ENCODE results near the gene RAB32.

RAB32 gene

DNA sequence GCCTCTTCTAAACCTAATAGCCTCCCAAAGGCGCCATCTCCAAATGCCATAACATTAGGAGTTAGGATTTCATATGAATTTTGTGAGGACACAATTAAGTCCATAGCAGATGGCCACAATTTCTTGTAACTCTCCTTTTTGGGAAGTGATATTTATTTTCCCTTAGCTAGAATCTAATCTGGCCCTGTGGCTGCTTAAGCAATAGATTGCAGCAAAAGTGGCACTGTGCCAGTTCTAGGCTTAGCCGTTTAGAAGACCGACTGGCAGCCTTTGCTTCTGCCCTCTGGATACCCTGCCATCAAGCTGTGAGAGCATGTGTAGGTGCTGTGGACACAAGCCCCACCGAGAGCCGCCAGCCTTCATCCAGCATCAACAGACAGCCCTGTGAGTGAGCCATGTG is 39.2 kb downstream of the RAB32 start:
- no peak for DNase-seq (ENCODE audit: low read depth)

DNA sequence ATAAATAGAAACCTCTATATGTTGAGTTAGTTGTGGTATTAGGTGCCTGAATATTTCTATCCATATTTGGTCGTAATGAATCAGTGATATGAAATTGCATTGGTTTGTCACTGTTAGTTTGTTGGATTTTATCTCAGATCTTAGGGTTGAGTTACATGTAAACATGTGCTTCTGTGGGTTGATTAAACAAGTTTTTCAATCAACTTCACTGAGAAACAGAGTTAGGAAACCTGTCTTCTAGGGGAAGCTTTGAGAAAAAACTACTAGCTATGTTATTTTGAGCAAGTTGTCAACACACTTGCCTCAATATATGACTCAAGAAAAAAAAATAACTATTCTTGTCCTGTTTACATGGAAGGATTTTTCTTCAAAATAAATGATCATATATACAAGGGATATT is 40.3 kb downstream of the RAB32 start:
- no peak for DNase-seq (ENCODE audit: low read depth)

DNA sequence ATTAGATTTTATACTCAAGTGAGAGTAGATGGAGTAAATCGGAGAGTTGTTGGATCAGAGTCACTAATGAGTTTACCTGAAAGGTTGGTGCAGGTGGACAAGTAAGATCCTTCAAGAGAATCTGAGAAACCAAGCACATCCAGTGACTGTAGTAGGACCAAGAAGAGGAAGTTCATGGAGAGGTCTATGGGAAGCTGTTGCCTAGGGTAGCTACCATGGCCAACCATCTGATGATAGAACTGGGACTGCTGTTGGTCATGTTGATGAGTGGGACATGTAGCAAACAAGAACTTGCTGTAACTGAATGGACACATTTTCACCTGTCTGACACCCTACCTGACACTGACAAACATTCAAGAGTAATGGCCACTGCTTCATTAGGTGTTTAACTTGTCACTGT is 43.8 kb downstream of the RAB32 start:
- DNase-seq (ENCODE audit: low read depth) = no peak

DNA sequence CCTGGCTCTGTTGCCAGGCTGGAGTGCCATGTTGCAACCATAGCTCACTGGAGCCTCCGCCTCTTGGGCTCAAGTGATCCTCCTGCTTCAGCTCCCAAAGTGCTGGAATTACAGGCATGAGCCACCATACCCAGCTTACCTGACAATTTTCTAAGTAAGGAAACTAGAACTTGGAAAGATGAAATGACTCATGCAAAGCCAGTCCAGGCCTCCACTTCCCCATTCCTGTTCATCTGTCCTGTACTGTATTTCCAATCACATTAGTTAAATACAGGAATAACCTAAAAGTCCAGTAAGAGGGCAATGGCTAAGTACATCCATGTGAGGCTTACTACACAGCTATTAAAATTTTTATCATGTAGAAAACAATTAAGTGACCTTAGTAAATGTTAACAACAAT is 46.9 kb downstream of the RAB32 start:
- no peak for DNase-seq (ENCODE audit: low read depth)

DNA sequence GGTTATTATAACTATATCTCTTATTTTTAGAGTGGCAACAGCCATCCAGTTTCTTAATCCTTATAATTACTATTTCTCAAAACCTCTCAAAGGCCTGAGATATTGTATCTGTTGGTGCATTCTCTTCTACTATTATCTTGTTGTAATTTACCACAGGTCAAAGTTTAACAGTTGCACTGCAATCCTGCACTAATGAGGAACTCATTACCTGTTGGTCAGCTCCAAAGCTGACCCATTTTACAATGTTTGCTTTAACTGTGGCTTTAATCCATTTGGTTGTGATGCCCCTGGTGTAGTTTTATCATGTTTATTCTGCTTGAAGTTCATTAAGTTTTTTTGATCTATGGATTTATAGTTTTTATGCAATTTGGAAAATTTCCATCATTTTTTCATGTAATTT is 48.8 kb downstream of the RAB32 start:
- no peak for DNase-seq (ENCODE audit: low read depth)

DNA sequence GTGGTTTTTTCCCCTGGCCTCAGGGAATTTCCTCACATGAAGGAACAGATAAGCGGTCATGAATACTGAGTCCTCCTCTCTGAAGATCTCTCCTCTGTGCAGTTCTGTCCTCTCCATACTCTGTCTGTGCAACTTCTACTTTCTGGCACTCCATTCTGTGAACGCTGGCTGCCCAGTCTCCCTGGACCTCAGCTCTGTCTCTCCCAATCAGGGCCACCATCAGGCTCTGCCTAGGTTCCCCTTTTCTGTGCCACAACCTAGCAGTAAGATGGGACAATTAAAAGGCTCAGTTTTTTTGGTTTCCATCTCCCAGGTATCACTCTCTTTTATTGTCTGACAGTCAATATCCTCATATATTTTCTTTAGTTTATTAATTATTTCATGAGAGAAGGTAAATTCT is 50.4 kb downstream of the RAB32 start:
- DNase-seq (ENCODE audit: low read depth) = no peak

DNA sequence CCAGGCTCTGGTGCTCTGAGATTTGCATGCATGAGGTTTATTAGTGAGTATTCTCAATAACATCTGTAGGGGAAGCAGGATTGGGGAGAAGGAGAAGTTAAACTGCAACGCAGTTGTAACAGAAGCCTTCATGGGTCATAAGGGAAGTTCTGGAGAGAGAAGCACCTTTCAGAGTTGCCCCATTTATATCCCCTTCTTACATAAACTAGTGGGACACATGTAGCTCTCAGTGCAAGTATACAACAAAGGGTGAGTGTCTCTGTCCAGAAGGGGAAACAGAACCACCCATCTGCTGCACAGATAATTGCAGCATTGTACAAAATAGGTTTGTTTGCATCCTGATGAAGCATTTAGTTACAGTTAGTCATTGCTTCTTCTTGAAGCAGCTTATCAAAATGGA is 50.9 kb downstream of the RAB32 start:
- DNase-seq (ENCODE audit: low read depth) = no peak

DNA sequence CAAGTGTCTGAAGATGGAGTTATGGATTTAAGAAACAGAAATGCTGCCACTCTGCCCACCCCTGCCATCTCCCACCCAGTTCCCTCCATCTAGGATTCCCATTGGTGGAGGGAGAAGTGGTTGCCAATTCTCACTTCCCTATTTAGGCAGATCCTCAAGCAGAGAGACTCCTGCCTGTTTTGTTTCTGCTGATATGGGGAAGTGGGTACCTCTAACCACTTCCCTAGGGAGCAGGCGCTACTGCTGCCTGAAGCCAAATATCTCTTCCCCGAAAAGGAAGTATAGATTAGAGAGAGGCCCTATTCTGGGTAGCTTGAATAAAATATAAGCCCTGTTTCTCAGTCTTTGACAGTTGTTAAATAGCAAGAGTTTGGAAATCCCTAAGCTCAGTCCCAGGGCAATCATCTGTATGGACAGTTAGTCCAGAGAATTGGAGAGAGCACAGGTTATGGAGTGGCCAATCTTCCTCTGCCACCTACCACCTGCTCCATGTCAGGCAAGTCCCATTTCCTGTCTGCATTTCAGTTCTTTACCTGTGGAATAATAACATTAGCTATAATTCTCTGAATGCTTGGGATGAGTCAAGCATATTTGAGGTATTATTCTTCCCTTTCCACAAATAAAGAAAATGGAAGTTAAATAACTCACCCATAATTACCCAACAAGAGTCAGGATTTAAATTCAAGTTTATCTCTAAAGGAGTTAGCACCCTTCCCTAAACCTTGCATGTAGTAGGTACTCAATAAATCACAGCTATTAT is 52.5 kb downstream of the RAB32 start:
- no peak for DNase-seq (ENCODE audit: low read depth)

DNA sequence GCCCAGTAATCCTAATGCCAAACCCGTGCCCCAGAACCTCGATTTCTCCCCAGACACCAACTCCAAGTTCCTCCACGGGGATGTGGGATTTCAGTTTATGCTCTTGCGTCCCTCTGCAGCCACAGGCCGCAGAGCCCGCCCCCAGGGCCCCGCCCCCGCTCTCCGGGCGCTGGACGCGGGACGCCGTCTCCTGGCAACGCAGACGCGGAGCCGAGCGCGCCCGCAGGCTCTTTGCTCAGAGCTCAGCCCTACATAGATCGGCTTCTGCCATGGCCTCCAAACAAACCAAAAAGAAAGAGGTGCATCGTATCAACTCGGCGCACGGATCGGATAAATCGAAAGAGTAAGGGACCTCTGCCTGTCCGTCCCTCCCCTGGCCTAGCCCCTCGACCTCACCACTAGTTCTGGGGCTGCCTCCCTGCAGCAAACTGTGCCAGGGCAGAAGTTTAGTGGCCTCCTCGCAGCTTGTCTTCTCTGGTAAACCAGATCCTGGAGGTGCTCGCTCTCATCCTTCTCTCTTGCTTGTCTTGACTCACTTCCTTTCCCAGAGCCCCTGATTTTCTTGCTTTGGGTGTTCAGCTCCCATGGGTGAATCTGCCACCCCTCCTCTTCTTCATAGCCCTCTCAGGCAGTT is 55.3 kb downstream of the RAB32 start, which contains the start of gene ADGB:
Gene ADGB, plus strand, starts transcription at position 201 of the 634 bp plus-strand sequence. Its CDS starts 69 bp downstream, at position 270.
- no peak for DNase-seq (ENCODE audit: low read depth)

DNA sequence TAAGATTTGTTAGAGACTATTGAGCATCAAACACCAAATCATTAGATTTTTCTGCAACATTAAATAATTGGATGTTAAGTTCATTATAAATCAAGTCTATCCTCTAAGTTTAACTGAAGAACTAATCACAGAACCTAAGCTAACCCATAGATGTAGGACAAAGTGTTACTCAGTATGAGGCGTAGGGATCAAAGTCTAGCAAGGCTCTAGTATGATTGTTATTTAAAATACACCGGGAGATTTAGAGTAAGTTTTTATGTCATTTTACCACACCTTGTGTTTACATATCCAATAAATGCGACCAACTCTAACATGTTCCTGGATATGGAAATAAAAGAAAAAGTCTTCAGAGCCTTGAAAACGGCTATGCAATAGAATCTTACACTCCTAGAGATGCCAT is 57.7 kb downstream of the RAB32 start:
- DNase-seq (ENCODE audit: low read depth) = no peak

DNA sequence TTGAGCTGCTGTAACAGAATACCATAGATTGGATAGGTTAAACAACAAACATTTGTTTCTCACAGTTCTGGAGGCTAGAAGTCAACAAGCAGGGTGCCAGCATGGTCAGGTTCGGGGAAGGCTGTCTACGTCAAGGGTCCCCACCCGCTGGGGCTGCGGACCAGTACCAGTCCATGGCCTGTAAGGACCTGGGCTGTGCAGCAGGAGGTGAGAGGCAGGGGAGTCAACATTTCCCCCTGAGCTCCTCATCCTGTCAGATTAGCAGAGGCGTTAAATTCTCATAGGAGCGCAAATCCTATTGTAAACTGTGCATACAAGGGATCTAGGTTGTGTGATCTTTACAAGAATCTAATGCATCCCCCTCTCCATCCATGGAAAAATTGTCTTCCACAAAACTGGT is 58.9 kb downstream of the RAB32 start:
- no peak for DNase-seq (ENCODE audit: low read depth)
